Measurements from ENCODE around the gene GJD3. TPM values are rescaled to one million over a fixed set of nuclear protein-coding genes. Genes with fewer than 3 reads are reported as not detected.
A peak's percentile ranks its signal among the peaks of the same experiment; 100 is the strongest.

GJD3 gene
- total RNA-seq, 1 donor from 2014 or later: not detected

GRCh38 chr17:40329839-40330794 is 34.4 kb downstream of the GJD3 start:
- peaks cover 63 to 89% of the 10 kb centered on the region in 2 donors for H3K4me1 ChIP-seq
- no peaks in the 10 kb centered on the region for H3K36me3 ChIP-seq
- H3K27ac ChIP-seq: peak overlapping the region; percentile 82
- intact Hi-C loops (cut with DNase I): no loop called here
- DNase-seq (ENCODE audit: low spot score in 2 of 2): peak in 1 of 2 donors; percentile 77
- TF ChIP-seq CTCF (IDR thresholded peaks at IDR 0.05): no peak
- no peaks in the 10 kb centered on the region for H3K9me3 ChIP-seq
- peak overlapping the region in 1 of 2 donors; percentile 2 for H3K4me3 ChIP-seq
- H3K27me3 ChIP-seq: no peaks in the 10 kb centered on the region

GRCh38 chr17:40328386-40328766 is 36.2 kb downstream of the GJD3 start:
- peak overlapping the region; percentile 49 to 91 for H3K27ac ChIP-seq
- no peaks in the 10 kb centered on the region for H3K27me3 ChIP-seq
- intact Hi-C loops (cut with DNase I): no loop called here
- no peak for DNase-seq (ENCODE audit: low spot score in 2 of 2)
- TF ChIP-seq CTCF (IDR thresholded peaks at IDR 0.05): no peak
- H3K36me3 ChIP-seq: no peaks in the 10 kb centered on the region
- H3K4me3 ChIP-seq: no peak overlapping the region
- peaks cover 58 to 86% of the 10 kb centered on the region in 2 donors for H3K4me1 ChIP-seq
- no peaks in the 10 kb centered on the region for H3K9me3 ChIP-seq

DNA sequence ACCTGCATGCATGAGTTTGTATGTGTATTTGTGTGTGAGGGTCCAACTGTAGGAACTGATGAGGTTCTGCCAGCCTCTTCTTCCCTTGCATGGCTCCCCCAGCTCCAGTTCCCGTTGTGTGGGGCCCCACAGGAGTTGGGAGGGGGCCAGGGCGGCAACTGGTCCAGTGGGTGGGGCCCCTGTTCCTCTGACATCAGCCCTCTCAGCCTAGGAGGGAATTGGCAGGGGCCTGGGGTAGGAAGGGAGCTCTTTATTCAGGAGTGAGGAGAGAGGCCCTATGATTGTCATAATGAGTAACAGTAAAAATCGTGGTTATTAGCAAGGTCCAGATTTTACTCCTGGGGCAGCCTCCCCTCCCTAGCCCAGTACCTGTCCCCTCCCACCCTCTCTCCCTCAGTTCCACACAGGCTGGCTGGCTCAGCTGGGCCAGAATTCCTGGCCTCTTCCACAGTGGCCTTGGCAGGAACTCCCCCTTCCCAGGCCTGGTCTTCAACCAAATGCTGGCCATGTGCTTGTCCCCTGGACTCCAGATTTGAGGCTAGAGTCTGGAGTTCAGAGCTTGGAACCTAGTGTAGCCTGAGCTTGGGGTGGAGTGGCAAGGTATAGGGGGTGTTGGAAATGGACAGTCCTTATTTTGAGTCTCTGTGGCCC is 36.7 kb downstream of the GJD3 start:
- peaks cover 61 to 86% of the 10 kb centered on the region in 2 donors for H3K4me1 ChIP-seq
- intact Hi-C loops (cut with DNase I): no loop called here
- no peaks in the 10 kb centered on the region for H3K27me3 ChIP-seq
- H3K36me3 ChIP-seq: no peaks in the 10 kb centered on the region
- TF ChIP-seq CTCF (IDR thresholded peaks at IDR 0.05): no peak
- DNase-seq (ENCODE audit: low spot score in 2 of 2): no peak
- H3K9me3 ChIP-seq: no peaks in the 10 kb centered on the region
- peak overlapping the region; percentile 49 to 91 for H3K27ac ChIP-seq
- H3K4me3 ChIP-seq: no peak overlapping the region

GRCh38 chr17:40327244-40327729 is 37.2 kb downstream of the GJD3 start:
- intact Hi-C loops (cut with DNase I): no loop called here
- Histone ChIP-seq H3K36me3 (no peaks in the 10 kb centered on the region), H3K27me3 (no peaks in the 10 kb centered on the region), H3K4me1 (peaks cover 57 to 86% of the 10 kb centered on the region in 2 donors), H3K27ac (peak overlapping the region; percentile 90 to 91), H3K9me3 (no peaks in the 10 kb centered on the region), H3K4me3 (no peak overlapping the region)
- DNase-seq (ENCODE audit: low spot score in 2 of 2): no peak
- TF ChIP-seq CTCF (IDR thresholded peaks at IDR 0.05): no peak

DNA sequence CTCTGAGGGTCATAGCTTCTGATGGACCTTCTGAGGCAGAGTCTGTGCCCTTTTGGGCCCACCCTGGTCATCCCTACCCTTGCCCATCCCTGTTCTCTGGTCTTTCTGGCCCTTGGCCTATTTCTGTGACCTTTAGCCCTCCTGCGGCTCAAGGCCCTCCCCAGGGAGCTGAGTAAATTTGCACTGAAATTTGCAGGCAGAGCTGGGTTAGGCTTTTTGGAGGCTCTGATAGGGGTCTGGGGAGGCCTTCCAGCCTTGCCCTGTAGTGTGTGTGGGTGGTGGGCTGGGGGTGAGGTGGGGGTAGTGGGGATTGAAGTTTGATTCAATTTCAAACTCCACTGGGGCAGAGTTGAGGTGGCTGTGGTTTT is 37.7 kb downstream of the GJD3 start:
- Histone ChIP-seq H3K27ac (peak overlapping the region; percentile 90 to 91), H3K4me1 (peaks cover 57 to 87% of the 10 kb centered on the region in 2 donors), H3K36me3 (no peaks in the 10 kb centered on the region), H3K9me3 (no peaks in the 10 kb centered on the region), H3K27me3 (no peaks in the 10 kb centered on the region), H3K4me3 (peak overlapping the region in 1 of 2 donors; percentile 29)
- no peak for TF ChIP-seq CTCF (IDR thresholded peaks at IDR 0.05)
- intact Hi-C loops (cut with DNase I): no loop called here
- DNase-seq (ENCODE audit: low spot score in 2 of 2): no peak
